Endothelial cell of umbilical vein (primary cell): ENCODE data around the gene MSANTD7. TPM values are rescaled to one million over a fixed set of nuclear protein-coding genes. Genes with fewer than 3 reads are reported as not detected.

Experiments used
- BruUV-seq: library from RNA; stranded (reverse); fragments of 400-500 nt; replicated peaks from 2 replicates; lab custom pipeline; 2021; lab: Mats Ljungman, UMichigan
- CTCF ChIA-PET: fragments of 300-600, 350-600 bp; sonication (Branson Sonifier 250); formaldehyde crosslinking; loops from one replicate; lab custom pipeline; 2021; ENCODE audit warnings: antibody characterized with exemption, inconsistent platforms; lab: Charles Lee
- POLR2A ChIA-PET: fragments of 300-600, 350-600 bp; sonication (Branson Sonifier 250); formaldehyde crosslinking; loops from one replicate; lab custom pipeline; 2021; ENCODE audit warnings: antibody characterized with exemption, inconsistent platforms; lab: Charles Lee
- DNase-seq: peaks from one replicate; pipeline ENCODE4 v3.0.0-alpha.2; 2011; ENCODE audit warnings: low read depth, low spot score
- FAIRE-seq: peaks from 2 replicates; lab custom pipeline; 2011; peaks lifted over from hg19 to GRCh38; lab: Jason Lieb, UNC
- H2AFZ ChIP-seq: 2 replicates; pipeline ENCODE4 v1.6.0; 2012; ENCODE audit warnings: low read depth, low read length, control low read depth, inconsistent platforms
- H3K27ac ChIP-seq: 2 replicates; pipeline ENCODE4 v1.5.1; 2011; ENCODE audit warnings: low read depth, mild to moderate bottlenecking, control low read depth, low read length, moderate library complexity; ENCODE audit not compliant: insufficient read depth
- H3K27me3 ChIP-seq, 2 experiments: 2 replicates each; pipeline versions ENCODE4 v1.6.0 to v1.6.1; 2011; ENCODE audit warnings: low read length in 2 of 2, mixed read lengths in 1 of 2; ENCODE audit not compliant: control insufficient read depth in 2 of 2, insufficient read depth in 2 of 2
- H3K36me3 ChIP-seq, 2 experiments: 2 replicates in 1 of 2; 3 replicates in 1 of 2; pipeline ENCODE4 v1.5.1; 2011; ENCODE audit warnings: low read length in 2 of 2, mild to moderate bottlenecking in 1 of 2, moderate library complexity in 1 of 2; ENCODE audit not compliant: control insufficient read depth in 2 of 2, insufficient read depth in 2 of 2; ENCODE audit errors: extremely low read depth in 1 of 2
- H3K4me1 ChIP-seq: 3 replicates; pipeline ENCODE4 v1.5.1; 2011; ENCODE audit warnings: mild to moderate bottlenecking, low read length; ENCODE audit not compliant: control insufficient read depth, insufficient read depth; ENCODE audit errors: extremely low read depth
- H3K4me2 ChIP-seq: 2 replicates; pipeline ENCODE4 v1.6.1; 2011; ENCODE audit warnings: low read length, control low read depth, mixed read lengths; ENCODE audit not compliant: insufficient read depth
- H3K4me3 ChIP-seq, 3 experiments: fragments of 200-600 bp in 1 of 3; sonication (generic), shearing (Covaris generic) in 1 of 3; replicated peaks in 1 of 3; 2 replicates each; pipeline ENCODE4 v1.5.1; 2011 to 2016; ENCODE audit warnings: control low read depth in 3 of 3, low read length in 3 of 3, mild to moderate bottlenecking in 2 of 3, inconsistent platforms in 1 of 3, low read depth in 1 of 3, moderate library complexity in 1 of 3; ENCODE audit not compliant: insufficient read depth in 1 of 3
- H3K79me2 ChIP-seq: 2 replicates; pipeline ENCODE4 v1.6.0; 2012; ENCODE audit warnings: low read length, inconsistent platforms; ENCODE audit not compliant: control insufficient read depth, insufficient read depth
- H3K9ac ChIP-seq: replicated peaks from 2 replicates; pipeline ENCODE3; 2011; ENCODE audit warnings: low read length, control low read depth; ENCODE audit not compliant: insufficient read depth; ENCODE audit errors: extremely low read depth
- H3K9me1 ChIP-seq: replicated peaks from 3 replicates; pipeline ENCODE4 v1.6.0; 2011; ENCODE audit warnings: mild to moderate bottlenecking, low read length; ENCODE audit not compliant: control insufficient read depth, insufficient read depth; ENCODE audit errors: extremely low read depth
- H3K9me3 ChIP-seq: replicated peaks from 2 replicates; pipeline ENCODE4 v1.5.1; 2012; ENCODE audit warnings: low read length, inconsistent platforms; ENCODE audit not compliant: control insufficient read depth, insufficient read depth
- H4K20me1 ChIP-seq: replicated peaks from 2 replicates; pipeline ENCODE3; 2011; ENCODE audit warnings: mild to moderate bottlenecking, low read length; ENCODE audit not compliant: control insufficient read depth, insufficient read depth; ENCODE audit errors: extremely low read depth
- EZH2 ChIP-seq: IDR thresholded peaks from 2 replicates; pipeline ENCODE4 v1.6.1; 2012; ENCODE audit warnings: borderline replicate concordance, low read depth, mild to moderate bottlenecking, moderate library complexity, low read length, inconsistent platforms; ENCODE audit not compliant: severe bottlenecking
- FOS ChIP-seq: IDR thresholded peaks from 2 replicates; pipeline ENCODE4 v1.6.1; 2011; ENCODE audit warnings: mild to moderate bottlenecking, low read length, moderate library complexity, borderline replicate concordance; ENCODE audit not compliant: insufficient read depth
- GATA2 ChIP-seq: IDR thresholded peaks from 2 replicates; pipeline ENCODE4 v1.7.0; 2011; ENCODE audit warnings: low read depth, mild to moderate bottlenecking, moderate library complexity, mixed read lengths, low read length; ENCODE audit not compliant: insufficient read length, insufficient read depth
- JUN ChIP-seq: IDR thresholded peaks from 2 replicates; pipeline ENCODE4 v1.6.1; 2011; ENCODE audit warnings: borderline replicate concordance, low read depth; ENCODE audit not compliant: insufficient read length, insufficient read depth
- MYC ChIP-seq: IDR thresholded peaks from one replicate; pipeline ENCODE4 v1.6.1; 2011; ENCODE audit warnings: mild to moderate bottlenecking, low read depth, low read length
- POLR2AphosphoS5 ChIP-seq: IDR thresholded peaks from 2 replicates; pipeline ENCODE4 v1.6.1; 2012; ENCODE audit warnings: low read depth, mild to moderate bottlenecking, control low read depth, low read length, moderate library complexity; ENCODE audit not compliant: insufficient read depth
- dilution Hi-C: fragments of 300-500 bp; cut with MboI; formaldehyde crosslinking; loops from one replicate; pipeline ENCODE4 v1.15.0; 2019; ENCODE audit warnings: low sequenced_read_pairs; ENCODE audit not compliant: extremely low pct_ligation_motif_present
- intact Hi-C: fragments of 100-400 bp; cut with micrococcal nuclease; formaldehyde crosslinking; loops from one replicate; pipeline ENCODE4 v1.10.0; 2022
- polyA plus RNA-seq, 4 experiments: library from polyadenylated mRNA; depleted of rRNA in 3 of 4; stranded (reverse) in 3 of 4; unstranded in 1 of 4; fragments of >200 nt; gene quantifications; 2 replicates each; pipeline versions ENCODE4 v1.2.1 to v1.2.3, GENCODE V29; 2011 to 2012; ENCODE audit warnings: missing spikeins in 1 of 4
- total RNA-seq: library from RNA; stranded (reverse); gene quantifications from 2 replicates; pipeline ENCODE4 v1.2.3, GENCODE V29; 2021
- TF ChIP-seq, protein P1 (sequence below), 2 donors: IDR thresholded peaks; 1 replicate in 1 of 2; 2 replicates in 1 of 2; pipeline ENCODE4 v1.5.1; 2011; ENCODE audit warnings: low read length in 2 of 2, mild to moderate bottlenecking in 2 of 2, moderate library complexity in 2 of 2, control low read depth in 1 of 2, inconsistent platforms in 1 of 2, low read depth in 1 of 2; ENCODE audit not compliant: insufficient read depth in 1 of 2; ENCODE audit errors: extremely low read depth in 1 of 2

MSANTD7 gene
- total and polyA plus RNA-seq, 2 donors (not counting 3 experiments of a cell fraction or from before 2014, with no cell fraction given): 4.8 to 13.1 TPM

DNA sequence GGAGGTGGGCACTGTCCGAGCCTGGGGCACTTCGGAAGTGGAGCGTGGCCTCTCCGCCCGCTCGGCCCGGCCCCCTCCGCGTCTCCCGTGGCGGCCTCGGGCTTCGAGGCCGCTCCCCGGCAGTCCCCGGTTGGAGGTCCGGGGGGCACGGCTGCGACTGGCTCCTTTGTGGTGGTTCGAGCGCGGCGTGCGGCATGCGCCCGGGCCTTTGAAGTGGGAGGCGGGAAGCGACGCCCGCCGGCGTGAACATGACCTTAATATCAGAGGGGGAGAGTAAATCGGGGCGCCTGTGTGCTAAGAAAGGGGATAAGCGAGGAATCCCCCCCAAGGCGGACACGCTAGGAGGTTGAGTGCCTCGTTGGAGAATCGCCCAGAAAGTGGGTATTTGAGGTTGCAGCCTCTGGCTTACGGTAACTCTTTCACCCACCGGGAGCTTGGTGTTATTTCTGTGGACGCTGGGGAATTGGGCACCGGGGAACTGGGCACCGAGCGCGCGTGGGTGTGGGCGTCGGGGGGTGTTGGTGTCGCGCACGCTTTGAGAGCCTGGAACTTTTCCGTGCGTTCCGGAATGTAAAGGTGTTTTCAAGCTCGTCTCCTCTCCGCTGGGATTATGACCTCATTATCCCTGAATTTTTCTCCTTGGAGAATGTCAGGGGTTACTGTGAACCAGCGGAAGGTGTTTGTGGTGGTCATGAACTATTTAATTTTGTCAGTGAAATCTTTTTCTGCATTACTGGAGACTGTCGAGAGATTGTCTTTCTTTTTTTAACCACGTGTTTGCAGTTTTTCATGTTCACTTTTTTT, 41.2 kb downstream of the MSANTD7 start:
- BruUV-seq: no TSS peak
- Histone ChIP-seq H3K4me1 (peaks cover 20% of the 10 kb centered on the region), H3K9me3 (no peaks in the 10 kb centered on the region), H3K36me3 (no peaks in the 10 kb centered on the region), H3K9ac (peak overlapping the region; percentile 77), H3K4me3 (peak overlapping the region; percentile 88 to 97 (median 90)), H3K27ac (peak overlapping the region; percentile 69), H3K9me1 (no peaks in the 10 kb centered on the region), H3K4me2 (peak overlapping the region; percentile 93), H3K27me3 (no peaks in the 10 kb centered on the region), H2AFZ (peak overlapping the region; percentile 85), H3K79me2 (peaks cover 62% of the 10 kb centered on the region), H4K20me1 (no peaks in the 10 kb centered on the region)
- ChIA-PET CTCF (interaction anchor here (0.8 to 2.7 kb wide), 5 partner anchors 9 to 74 kb away, joined by 3 to 16 read pairs (median 5); partner anchors contain the start of genes CDNF, DCLRE1C, HSPA14 and MSANTD7), POLR2A (interaction anchor here (1.7 kb wide), 1 partner anchor 42 kb away, joined by 8 read pairs; the partner anchor contains the start of genes CDNF, HSPA14 and MSANTD7)
- no peak for DNase-seq
- intact Hi-C loops (loop anchor here (2.0 to 10.0 kb wide), 3 partner anchors 79 to 205 kb away; partner anchors contain the start of genes ACBD7 and MEIG1), dilution Hi-C loops (no loop called here)
- TF ChIP-seq EZH2 (no peak), MYC (no peak), GATA2 (no peak), POLR2AphosphoS5 (no peak), JUN (no peak), FOS (no peak)
- TF ChIP-seq, protein P1, sequence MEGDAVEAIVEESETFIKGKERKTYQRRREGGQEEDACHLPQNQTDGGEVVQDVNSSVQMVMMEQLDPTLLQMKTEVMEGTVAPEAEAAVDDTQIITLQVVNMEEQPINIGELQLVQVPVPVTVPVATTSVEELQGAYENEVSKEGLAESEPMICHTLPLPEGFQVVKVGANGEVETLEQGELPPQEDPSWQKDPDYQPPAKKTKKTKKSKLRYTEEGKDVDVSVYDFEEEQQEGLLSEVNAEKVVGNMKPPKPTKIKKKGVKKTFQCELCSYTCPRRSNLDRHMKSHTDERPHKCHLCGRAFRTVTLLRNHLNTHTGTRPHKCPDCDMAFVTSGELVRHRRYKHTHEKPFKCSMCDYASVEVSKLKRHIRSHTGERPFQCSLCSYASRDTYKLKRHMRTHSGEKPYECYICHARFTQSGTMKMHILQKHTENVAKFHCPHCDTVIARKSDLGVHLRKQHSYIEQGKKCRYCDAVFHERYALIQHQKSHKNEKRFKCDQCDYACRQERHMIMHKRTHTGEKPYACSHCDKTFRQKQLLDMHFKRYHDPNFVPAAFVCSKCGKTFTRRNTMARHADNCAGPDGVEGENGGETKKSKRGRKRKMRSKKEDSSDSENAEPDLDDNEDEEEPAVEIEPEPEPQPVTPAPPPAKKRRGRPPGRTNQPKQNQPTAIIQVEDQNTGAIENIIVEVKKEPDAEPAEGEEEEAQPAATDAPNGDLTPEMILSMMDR (IDR thresholded peaks at IDR 0.05; ENCODE audit: extremely low read depth in 1 of 2, insufficient read depth in 1 of 2, low read depth in 1 of 2, low read length in 2 of 2): no peak
- no peak for FAIRE-seq
